Brain microvascular endothelial cell (primary cell): ENCODE measurements around the gene ZNF367.
A peak's percentile ranks its signal among the peaks of the same experiment; 100 is the strongest.

ENCODE experiments used
- DNase-seq: peaks from one replicate; pipeline ENCODE4 v3.0.0-alpha.2; 2020
- H3K27ac ChIP-seq: fragments of 250-450 bp; sonication (Bioruptor Pico); 2 replicates; pipeline ENCODE4 v1.5.1; 2020; ENCODE audit warnings: mild to moderate bottlenecking, moderate library complexity
- H3K27me3 ChIP-seq: fragments of 250-450 bp; sonication (Bioruptor Pico); replicated peaks from 2 replicates; pipeline ENCODE4 v1.5.1; 2020; ENCODE audit warnings: mild to moderate bottlenecking
- H3K36me3 ChIP-seq: fragments of 250-450 bp; sonication (Bioruptor Pico); replicated peaks from 2 replicates; pipeline ENCODE4 v1.5.1; 2020; ENCODE audit warnings: mild to moderate bottlenecking
- H3K4me3 ChIP-seq: 2 replicates; pipeline ENCODE4 v1.5.1; 2011; ENCODE audit warnings: low read depth, mild to moderate bottlenecking, control low read depth, low read length, moderate library complexity
- in situ Hi-C: cut with HindIII; loops from 2 replicates; pipeline ENCODE4 v1.10.0; 2017; ENCODE audit warnings: low sequenced_read_pairs, low pct_ligation_motif_present
- TF ChIP-seq, protein P1 (sequence below): IDR thresholded peaks from 2 replicates; pipeline ENCODE4 v1.5.1; 2011; ENCODE audit warnings: low read depth, mild to moderate bottlenecking, moderate library complexity, low read length, control low read depth, inconsistent platforms; ENCODE audit errors: missing control alignments

Gene ZNF367

GRCh38 chr9:96460882-96461281, 42.7 kb upstream of the ZNF367 start:
- Histone ChIP-seq H3K27me3 (no peaks in the 10 kb centered on the region), H3K4me3 (no peak overlapping the region), H3K27ac (no peak overlapping the region), H3K36me3 (no peaks in the 10 kb centered on the region)
- no peak for DNase-seq
- TF ChIP-seq, protein P1, sequence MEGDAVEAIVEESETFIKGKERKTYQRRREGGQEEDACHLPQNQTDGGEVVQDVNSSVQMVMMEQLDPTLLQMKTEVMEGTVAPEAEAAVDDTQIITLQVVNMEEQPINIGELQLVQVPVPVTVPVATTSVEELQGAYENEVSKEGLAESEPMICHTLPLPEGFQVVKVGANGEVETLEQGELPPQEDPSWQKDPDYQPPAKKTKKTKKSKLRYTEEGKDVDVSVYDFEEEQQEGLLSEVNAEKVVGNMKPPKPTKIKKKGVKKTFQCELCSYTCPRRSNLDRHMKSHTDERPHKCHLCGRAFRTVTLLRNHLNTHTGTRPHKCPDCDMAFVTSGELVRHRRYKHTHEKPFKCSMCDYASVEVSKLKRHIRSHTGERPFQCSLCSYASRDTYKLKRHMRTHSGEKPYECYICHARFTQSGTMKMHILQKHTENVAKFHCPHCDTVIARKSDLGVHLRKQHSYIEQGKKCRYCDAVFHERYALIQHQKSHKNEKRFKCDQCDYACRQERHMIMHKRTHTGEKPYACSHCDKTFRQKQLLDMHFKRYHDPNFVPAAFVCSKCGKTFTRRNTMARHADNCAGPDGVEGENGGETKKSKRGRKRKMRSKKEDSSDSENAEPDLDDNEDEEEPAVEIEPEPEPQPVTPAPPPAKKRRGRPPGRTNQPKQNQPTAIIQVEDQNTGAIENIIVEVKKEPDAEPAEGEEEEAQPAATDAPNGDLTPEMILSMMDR, result no peak
- in situ Hi-C loops, result no loop called here

GRCh38 chr9:96460470-96460869, 42.3 kb upstream of the ZNF367 start:
- Histone ChIP-seq H3K36me3 (no peaks in the 10 kb centered on the region), H3K27ac (no peak overlapping the region), H3K27me3 (no peaks in the 10 kb centered on the region), H3K4me3 (no peak overlapping the region)
- TF ChIP-seq, protein P1, result no peak
- DNase-seq, result no peak
- in situ Hi-C loops, result no loop called here

DNA sequence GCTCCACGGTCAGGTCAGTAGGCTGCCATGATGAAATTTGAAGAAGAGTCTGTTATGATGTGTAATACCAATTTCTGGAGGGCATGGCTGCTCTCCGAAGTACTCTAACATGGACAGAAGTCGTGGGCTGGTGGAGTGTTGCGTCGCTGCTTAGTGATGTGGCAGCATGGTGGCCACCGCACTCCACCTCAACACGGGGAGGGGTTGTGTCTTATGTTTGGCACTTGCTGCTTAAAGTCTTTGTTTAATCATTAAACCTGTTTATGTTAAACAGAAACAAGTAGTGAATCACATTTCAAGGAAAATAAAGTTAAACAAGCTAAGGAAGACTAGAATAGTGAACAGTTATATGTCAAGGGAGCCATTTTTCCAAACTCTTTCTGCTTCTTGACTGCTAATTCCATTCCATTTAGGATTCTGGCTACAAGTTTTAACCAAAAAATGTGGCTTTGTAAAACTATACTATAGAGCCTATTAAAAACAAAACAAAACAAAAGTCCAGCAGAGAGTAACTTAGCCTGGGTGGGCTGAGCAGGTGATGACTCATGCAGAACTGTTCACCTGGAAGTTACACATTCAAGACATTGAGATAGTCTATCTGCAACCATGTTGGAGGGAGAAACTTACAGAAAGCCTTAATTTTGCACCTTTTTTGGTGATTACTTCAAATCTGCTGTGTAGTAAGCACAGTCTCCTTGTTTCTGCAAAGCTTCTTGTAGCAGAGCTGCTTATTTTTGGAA, 41.3 kb upstream of the ZNF367 start:
- Histone ChIP-seq H3K27me3 (no peaks in the 10 kb centered on the region), H3K36me3 (no peaks in the 10 kb centered on the region), H3K4me3 (no peak overlapping the region), H3K27ac (no peak overlapping the region)
- DNase-seq, result no peak
- TF ChIP-seq, protein P1, result no peak
- in situ Hi-C loops, result no loop called here

DNA sequence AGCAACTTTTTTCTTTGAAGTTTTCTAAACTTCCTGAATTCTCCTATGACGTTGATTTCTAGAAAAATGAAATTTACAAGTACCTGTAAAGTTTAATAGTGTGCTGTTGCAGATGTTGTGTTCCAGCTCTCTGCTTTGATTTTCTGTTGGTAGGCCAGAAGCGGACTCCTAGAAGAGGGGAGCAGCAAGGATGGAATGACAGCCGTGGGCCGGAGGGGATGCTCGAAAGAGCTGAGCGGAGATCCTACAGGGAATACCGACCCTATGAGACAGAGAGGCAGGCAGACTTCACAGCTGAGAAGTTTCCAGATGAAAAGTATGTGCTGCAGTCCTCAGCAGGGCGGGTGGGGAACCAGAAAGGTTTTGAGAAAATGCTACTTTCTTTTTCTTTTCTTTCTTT, 40.1 kb upstream of the ZNF367 start:
- H3K36me3 ChIP-seq, result no peaks in the 10 kb centered on the region
- H3K27ac ChIP-seq, result no peak overlapping the region
- H3K4me3 ChIP-seq, result no peak overlapping the region
- DNase-seq, result no peak
- in situ Hi-C loops, result no loop called here
- TF ChIP-seq, protein P1, result no peak
- no peaks in the 10 kb centered on the region for H3K27me3 ChIP-seq

- no peak overlapping the region for H3K27ac ChIP-seq
- H3K36me3 ChIP-seq, result no peaks in the 10 kb centered on the region
- TF ChIP-seq, protein P1, result no peak
- no peak overlapping the region for H3K4me3 ChIP-seq
- in situ Hi-C loops, result no loop called here
- H3K27me3 ChIP-seq, result no peaks in the 10 kb centered on the region
- DNase-seq, result no peak
These were observed 39.1 kb upstream of the ZNF367 start for GRCh38 chr9:96457266-96457665.

DNA sequence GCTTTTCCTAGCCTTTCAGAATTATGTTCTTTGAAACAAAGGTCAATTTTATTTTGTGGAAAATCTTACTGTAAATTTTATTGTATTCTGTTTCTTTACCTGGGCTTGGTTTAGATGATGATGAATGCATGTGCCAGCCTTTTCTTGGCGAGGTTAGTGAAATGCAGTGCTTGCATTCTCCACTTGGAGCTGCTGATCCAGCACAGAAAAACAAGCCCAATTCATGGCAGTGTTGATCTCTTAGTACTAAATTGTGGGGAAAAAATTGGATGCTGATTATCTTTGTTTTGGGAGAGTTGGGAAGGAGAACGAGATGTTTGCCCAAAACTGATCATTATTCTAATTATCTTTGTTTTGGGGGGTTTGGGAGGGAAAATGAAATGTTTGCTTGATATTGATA, 35.5 kb upstream of the ZNF367 start:
- TF ChIP-seq, protein P1, result peak; percentile 75
- no peak overlapping the region for H3K27ac ChIP-seq
- peak; percentile 31 for DNase-seq
- H3K27me3 ChIP-seq, result no peaks in the 10 kb centered on the region
- H3K4me3 ChIP-seq, result no peak overlapping the region
- in situ Hi-C loops, result no loop called here
- H3K36me3 ChIP-seq, result no peaks in the 10 kb centered on the region
